ENCODE data around the gene CDH16. TPM values are rescaled to one million over a fixed set of nuclear protein-coding genes. Genes with fewer than 3 reads are reported as not detected.

CDH16 gene
- total and polyA plus RNA-seq, 2 donors (not counting 3 experiments of a cell fraction or from before 2014, with no cell fraction given): not detected

DNA sequence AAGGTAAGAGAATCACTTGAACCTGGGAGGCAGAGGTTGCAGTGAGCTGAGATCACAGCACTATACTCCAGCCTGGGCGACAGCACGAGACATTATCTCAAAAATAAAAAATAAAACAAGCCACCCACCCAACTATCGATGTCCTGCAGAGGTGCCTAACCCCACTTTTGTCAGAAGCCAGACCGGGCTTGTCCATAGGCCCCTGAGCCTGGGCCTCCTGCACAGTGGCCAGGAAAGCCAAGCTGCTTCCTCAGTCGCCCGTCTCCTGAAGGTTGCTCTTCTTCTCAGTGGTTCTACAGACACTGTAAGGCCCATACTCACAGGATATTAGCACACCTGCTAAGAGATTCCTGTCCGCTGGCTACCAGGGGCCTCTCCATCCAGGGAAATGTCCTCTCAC is 27.9 kb upstream of the CDH16 start:
- Histone ChIP-seq H3K36me3 (ENCODE audit: control insufficient read depth in 2 of 2, extremely low read depth in 1 of 2, insufficient read depth in 2 of 2, low read length in 2 of 2) (peaks cover 0 to 18% of the 10 kb centered on the region in 2 experiments), H3K4me2 (ENCODE audit: insufficient read depth, low read length) (no peak overlapping the region), H3K4me1 (ENCODE audit: control insufficient read depth, extremely low read depth, insufficient read depth, low read length) (peaks cover 12% of the 10 kb centered on the region), H3K79me2 (ENCODE audit: control insufficient read depth, insufficient read depth, low read length) (no peaks in the 10 kb centered on the region), H2AFZ (ENCODE audit: low read depth, low read length) (no peak overlapping the region), H3K9me1 (replicated peaks; ENCODE audit: control insufficient read depth, extremely low read depth, insufficient read depth, low read length) (no peaks in the 10 kb centered on the region), H3K27ac (ENCODE audit: insufficient read depth, low read depth, low read length) (no peak overlapping the region), H3K27me3 (ENCODE audit: control insufficient read depth in 2 of 2, insufficient read depth in 2 of 2, low read length in 2 of 2) (peaks cover 4 to 10% of the 10 kb centered on the region in 2 experiments), H3K4me3 (replicated peaks in 1 of 3; ENCODE audit: insufficient read depth in 1 of 3, low read depth in 1 of 3, low read length in 3 of 3) (no peak overlapping the region), H3K9ac (replicated peaks; ENCODE audit: extremely low read depth, insufficient read depth, low read length) (no peak overlapping the region), H4K20me1 (replicated peaks; ENCODE audit: control insufficient read depth, extremely low read depth, insufficient read depth, low read length) (no peaks in the 10 kb centered on the region), H3K9me3 (replicated peaks; ENCODE audit: control insufficient read depth, insufficient read depth, low read length) (no peaks in the 10 kb centered on the region)
- intact Hi-C loops (cut with micrococcal nuclease) (no loop called here), dilution Hi-C loops (cut with MboI; ENCODE audit: extremely low pct_ligation_motif_present, low sequenced_read_pairs) (no loop called here)
- no peak for DNase-seq (ENCODE audit: low read depth, low spot score)
- ChIA-PET POLR2A (no interaction called here), CTCF (interaction anchor here (0.6 to 3.4 kb wide), 3 partner anchors 9 to 209 kb away, joined by 3 to 18 read pairs (median 8); no protein-coding TSS in a partner anchor)
- FAIRE-seq: no peak
- no TSS peak for BruUV-seq (replicated peaks)
- no peak for TF ChIP-seq MYC (IDR thresholded peaks at IDR 0.05; ENCODE audit: low read depth, low read length)
- no peak for TF ChIP-seq EZH2 (IDR thresholded peaks at IDR 0.05; ENCODE audit: borderline replicate concordance, low read depth, low read length, severe bottlenecking)
- TF ChIP-seq MAX (IDR thresholded peaks at IDR 0.05; ENCODE audit: insufficient read depth, insufficient read length): no peak
- TF ChIP-seq GATA2 (IDR thresholded peaks at IDR 0.05; ENCODE audit: insufficient read depth, insufficient read length, low read depth, low read length): no peak

- POLR2A ChIA-PET: no interaction called here
- no peak overlapping the region for H3K9ac ChIP-seq (replicated peaks; ENCODE audit: extremely low read depth, insufficient read depth, low read length)
- H3K79me2 ChIP-seq (ENCODE audit: control insufficient read depth, insufficient read depth, low read length): no peaks in the 10 kb centered on the region
- H2AFZ ChIP-seq (ENCODE audit: low read depth, low read length): no peak overlapping the region
- H3K9me1 ChIP-seq (replicated peaks; ENCODE audit: control insufficient read depth, extremely low read depth, insufficient read depth, low read length): no peaks in the 10 kb centered on the region
- dilution Hi-C loops (cut with MboI; ENCODE audit: extremely low pct_ligation_motif_present, low sequenced_read_pairs) (no loop called here), intact Hi-C loops (cut with micrococcal nuclease) (no loop called here)
- H3K4me1 ChIP-seq (ENCODE audit: control insufficient read depth, extremely low read depth, insufficient read depth, low read length): peaks cover 12% of the 10 kb centered on the region
- CTCF ChIA-PET: interaction anchor here (0.5 to 3.4 kb wide), 4 partner anchors 8 to 448 kb away, joined by 3 to 18 read pairs (median 4); no protein-coding TSS in a partner anchor
- BruUV-seq (replicated peaks): no TSS peak
- peaks cover 4 to 10% of the 10 kb centered on the region in 2 experiments for H3K27me3 ChIP-seq (ENCODE audit: control insufficient read depth in 2 of 2, insufficient read depth in 2 of 2, low read length in 2 of 2)
- H3K4me3 ChIP-seq (replicated peaks in 1 of 3; ENCODE audit: insufficient read depth in 1 of 3, low read depth in 1 of 3, low read length in 3 of 3): no peak overlapping the region
- H3K27ac ChIP-seq (ENCODE audit: insufficient read depth, low read depth, low read length): no peak overlapping the region
- no peak overlapping the region for H3K4me2 ChIP-seq (ENCODE audit: insufficient read depth, low read length)
- no peaks in the 10 kb centered on the region for H3K9me3 ChIP-seq (replicated peaks; ENCODE audit: control insufficient read depth, insufficient read depth, low read length)
- DNase-seq (ENCODE audit: low read depth, low spot score) (no peak), FAIRE-seq (no peak)
- TF ChIP-seq JUN (IDR thresholded peaks at IDR 0.05; ENCODE audit: borderline replicate concordance, insufficient read depth, insufficient read length, low read depth): no peak
- TF ChIP-seq MAX (IDR thresholded peaks at IDR 0.05; ENCODE audit: insufficient read depth, insufficient read length): no peak
- TF ChIP-seq MYC (IDR thresholded peaks at IDR 0.05; ENCODE audit: low read depth, low read length): no peak
- no peak for TF ChIP-seq POLR2AphosphoS5 (IDR thresholded peaks at IDR 0.05; ENCODE audit: insufficient read depth, low read depth, low read length)
- TF ChIP-seq, protein P1, sequence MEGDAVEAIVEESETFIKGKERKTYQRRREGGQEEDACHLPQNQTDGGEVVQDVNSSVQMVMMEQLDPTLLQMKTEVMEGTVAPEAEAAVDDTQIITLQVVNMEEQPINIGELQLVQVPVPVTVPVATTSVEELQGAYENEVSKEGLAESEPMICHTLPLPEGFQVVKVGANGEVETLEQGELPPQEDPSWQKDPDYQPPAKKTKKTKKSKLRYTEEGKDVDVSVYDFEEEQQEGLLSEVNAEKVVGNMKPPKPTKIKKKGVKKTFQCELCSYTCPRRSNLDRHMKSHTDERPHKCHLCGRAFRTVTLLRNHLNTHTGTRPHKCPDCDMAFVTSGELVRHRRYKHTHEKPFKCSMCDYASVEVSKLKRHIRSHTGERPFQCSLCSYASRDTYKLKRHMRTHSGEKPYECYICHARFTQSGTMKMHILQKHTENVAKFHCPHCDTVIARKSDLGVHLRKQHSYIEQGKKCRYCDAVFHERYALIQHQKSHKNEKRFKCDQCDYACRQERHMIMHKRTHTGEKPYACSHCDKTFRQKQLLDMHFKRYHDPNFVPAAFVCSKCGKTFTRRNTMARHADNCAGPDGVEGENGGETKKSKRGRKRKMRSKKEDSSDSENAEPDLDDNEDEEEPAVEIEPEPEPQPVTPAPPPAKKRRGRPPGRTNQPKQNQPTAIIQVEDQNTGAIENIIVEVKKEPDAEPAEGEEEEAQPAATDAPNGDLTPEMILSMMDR (IDR thresholded peaks at IDR 0.05; ENCODE audit: extremely low read depth in 1 of 2, insufficient read depth in 1 of 2, low read depth in 1 of 2, low read length in 2 of 2): no peak
- no peak for TF ChIP-seq EZH2 (IDR thresholded peaks at IDR 0.05; ENCODE audit: borderline replicate concordance, low read depth, low read length, severe bottlenecking)
- no peak for TF ChIP-seq POLR2A (IDR thresholded peaks at IDR 0.05; ENCODE audit: low read depth, low read length)
- TF ChIP-seq GATA2 (IDR thresholded peaks at IDR 0.05; ENCODE audit: insufficient read depth, insufficient read length, low read depth, low read length): no peak
- TF ChIP-seq FOS (IDR thresholded peaks at IDR 0.05; ENCODE audit: borderline replicate concordance, insufficient read depth, low read length): no peak
- H3K36me3 ChIP-seq (ENCODE audit: control insufficient read depth in 2 of 2, extremely low read depth in 1 of 2, insufficient read depth in 2 of 2, low read length in 2 of 2): peaks cover 0 to 23% of the 10 kb centered on the region in 2 experiments
- no peaks in the 10 kb centered on the region for H4K20me1 ChIP-seq (replicated peaks; ENCODE audit: control insufficient read depth, extremely low read depth, insufficient read depth, low read length)
These were observed 27.3 kb upstream of the CDH16 start for GRCh38 chr16:66945939-66946338.
